GM19372 (cell line): ENCODE results near the gene DNAI2.

Experiments
- ATAC-seq: cut with Tn5 transposase; IDR thresholded peaks from one replicate; pipeline ENCODE4 v1.9.1; 2021; ENCODE audit warnings: mild to moderate bottlenecking, low read depth, moderate library complexity; ENCODE audit not compliant: unreplicated experiment

The DNAI2 gene

GRCh38 chr17:74334393-74335039 lies 60.5 kb downstream of the DNAI2 start:
- ATAC-seq: no peak

GRCh38 chr17:74335529-74336062 lies 61.6 kb downstream of the DNAI2 start:
- ATAC-seq: no peak

- no peak for ATAC-seq
These were observed 62.3 kb downstream of the DNAI2 start for GRCh38 chr17:74336307-74336706.

GRCh38 chr17:74337834-74338500 lies 63.9 kb downstream of the DNAI2 start:
- ATAC-seq: no peak

GRCh38 chr17:74339537-74340195 lies 65.6 kb downstream of the DNAI2 start:
- no peak for ATAC-seq

GRCh38 chr17:74340470-74341023 lies 66.5 kb downstream of the DNAI2 start:
- no peak for ATAC-seq

GRCh38 chr17:74342224-74342623 lies 68.2 kb downstream of the DNAI2 start:
- ATAC-seq: no peak

GRCh38 chr17:74343121-74343520 lies 69.1 kb downstream of the DNAI2 start:
- no peak for ATAC-seq

- no peak for ATAC-seq
These were observed 69.7 kb downstream of the DNAI2 start for GRCh38 chr17:74343526-74344284.

GRCh38 chr17:74344658-74345057 lies 70.6 kb downstream of the DNAI2 start:
- no peak for ATAC-seq

- no peak for ATAC-seq
These were observed 71.6 kb downstream of the DNAI2 start for GRCh38 chr17:74345433-74346241.

GRCh38 chr17:74347646-74348045 lies 73.6 kb downstream of the DNAI2 start:
- ATAC-seq: no peak

- ATAC-seq: no peak
These were observed 75.1 kb downstream of the DNAI2 start for GRCh38 chr17:74349120-74349519.

GRCh38 chr17:74350486-74350885 lies 76.5 kb downstream of the DNAI2 start:
- ATAC-seq: no peak

GRCh38 chr17:74351552-74352210 lies 77.6 kb downstream of the DNAI2 start:
- ATAC-seq: no peak

- no peak for ATAC-seq
These were observed 79.5 kb downstream of the DNAI2 start for GRCh38 chr17:74353446-74354060.

- no peak for ATAC-seq
These were observed 80.1 kb downstream of the DNAI2 start for GRCh38 chr17:74354123-74354522.

- no peak for ATAC-seq
These were observed 80.5 kb downstream of the DNAI2 start for GRCh38 chr17:74354561-74354960.

GRCh38 chr17:74355065-74355464 lies 81.0 kb downstream of the DNAI2 start:
- ATAC-seq: no peak
